Psoas muscle (tissue), 8 donors: Measurements from ENCODE around the gene NCOA7. TPM values are rescaled to one million over a fixed set of nuclear protein-coding genes. Genes with fewer than 3 reads are reported as not detected.

Experiments
- ATAC-seq, 4 donors: fragments of 200-7000 bp; cut with Tn5 transposase; one replicate each; pipeline ENCODE4 v1.9.1; 2020; ENCODE audit warnings: moderate library complexity in 3 of 4, mild to moderate bottlenecking in 2 of 4
- DNase-seq, 2 donors: peaks; one replicate each; pipeline ENCODE4 v3.0.0-alpha.2; 2020
- H3K27ac ChIP-seq: fragments of 200-600 bp; one replicate; pipeline ENCODE4 v1.8.0; 2022
- H3K27me3 ChIP-seq, 3 donors: fragments of 200-600 bp in 1 of 3; one replicate each; pipeline versions ENCODE4 v1.6.1 to v1.8.0; 2013 to 2022; ENCODE audit warnings: low read length in 2 of 3, mild to moderate bottlenecking in 2 of 3, moderate library complexity in 1 of 3; ENCODE audit not compliant: insufficient read depth in 3 of 3
- H3K36me3 ChIP-seq, 2 donors: fragments of 200-600 bp in 1 of 2; one replicate each; pipeline versions ENCODE4 v1.6.1 to v1.8.0; 2013 to 2022; ENCODE audit warnings: low read depth in 1 of 2, mild to moderate bottlenecking in 1 of 2, moderate library complexity in 1 of 2; ENCODE audit not compliant: insufficient read depth in 1 of 2
- H3K4me1 ChIP-seq: fragments of 200-600 bp; one replicate; pipeline ENCODE4 v1.8.0; 2022
- H3K4me3 ChIP-seq: fragments of 200-600 bp; one replicate; pipeline ENCODE4 v1.8.0; 2022; ENCODE audit warnings: mild to moderate bottlenecking
- H3K9me3 ChIP-seq: fragments of 200-600 bp; one replicate; pipeline ENCODE4 v1.8.0; 2022
- WGBS, 3 donors: extraction: QIAGEN DNeasy Blood & Tissue Kit; methylation state at CpG; one replicate each; pipeline versions ENCODE4 v1.1.6 to v1.1.7; 2013; 5-methylcytosine and 5-hydroxymethylcytosine counted together
- intact Hi-C, 2 donors: fragments of 100-400 bp; cut with DNase I; formaldehyde crosslinking; loops; one replicate each; pipeline versions ENCODE4 v1.11.0 to v1.14.2; 2022
- polyA plus RNA-seq, 3 donors: library from polyadenylated mRNA; stranded (reverse); fragments of 200-250 nt; gene quantifications; one replicate each; pipeline ENCODE4 v1.2.3, GENCODE V29; 2013
- total RNA-seq, 4 donors: library from RNA; stranded (reverse); fragmentation: NEBNext Ultra II Directional in 2 of 4; extraction: Animal tissue kit (Norgen Biotek cat#: 25700) in 2 of 4; gene quantifications; one replicate each; pipeline versions ENCODE4 v1.2.1 to v1.2.4, GENCODE V29; 2021 to 2023
- TF ChIP-seq, protein P1 (sequence below): fragments of 200-600 bp; IDR thresholded peaks from one replicate; pipeline ENCODE4 v1.8.0; 2022; ENCODE audit warnings: antibody characterized with exemption
- donor health status: healthy with polysubstance abuse.
- donor health status: DM: no; HTN: no; CAD: no; lungs with moderate emphysema.
- donor health status: Bipolar disorder and iron deficiency.
- donor health status: healthy.
- donor health status: DM: yes; HTN: yes; CAD: no.
- donor health status: DM: no; HTN: no; CAD: no.
- donor health status: DM: no; HTN: no; CAD: no.
- donor health status: DM: yes; HTN: yes; CAD: no.

The NCOA7 gene
- total and polyA plus RNA-seq, 7 donors: 3.1 to 22.5 (median 8.2) TPM

DNA sequence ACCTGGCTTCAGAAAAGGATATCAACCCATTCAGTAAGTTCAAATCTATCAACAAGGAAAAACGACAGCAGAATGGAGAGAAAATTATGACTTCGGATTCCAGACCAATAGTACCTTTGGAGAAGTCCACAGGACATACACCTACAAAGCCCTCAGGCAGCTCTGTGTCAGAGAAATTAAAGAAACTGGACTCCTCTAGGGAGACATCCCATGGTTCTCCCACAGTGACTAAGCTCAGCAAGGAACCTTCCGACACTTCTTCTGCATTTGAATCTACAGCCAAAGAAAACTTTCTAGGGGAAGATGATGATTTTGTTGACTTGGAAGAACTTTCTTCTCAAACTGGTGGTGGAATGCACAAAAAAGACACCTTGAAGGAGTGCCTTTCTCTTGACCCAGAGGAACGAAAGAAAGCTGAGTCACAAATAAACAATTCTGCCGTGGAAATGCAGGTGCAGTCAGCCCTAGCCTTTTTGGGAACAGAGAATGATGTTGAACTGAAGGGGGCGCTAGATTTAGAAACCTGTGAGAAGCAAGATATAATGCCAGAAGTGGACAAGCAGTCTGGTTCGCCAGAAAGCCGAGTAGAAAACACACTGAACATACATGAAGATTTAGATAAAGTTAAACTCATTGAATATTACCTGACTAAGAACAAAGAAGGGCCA lies 98.4 kb downstream of the NCOA7 start:
- H3K36me3 ChIP-seq: peaks cover 0 to 55% of the 10 kb centered on the region in 2 donors
- ATAC-seq: no peak
- 79 to 81% (median 79%) methylated on average over 8 of the region's 8 CpGs for WGBS, 3 donors

DNA sequence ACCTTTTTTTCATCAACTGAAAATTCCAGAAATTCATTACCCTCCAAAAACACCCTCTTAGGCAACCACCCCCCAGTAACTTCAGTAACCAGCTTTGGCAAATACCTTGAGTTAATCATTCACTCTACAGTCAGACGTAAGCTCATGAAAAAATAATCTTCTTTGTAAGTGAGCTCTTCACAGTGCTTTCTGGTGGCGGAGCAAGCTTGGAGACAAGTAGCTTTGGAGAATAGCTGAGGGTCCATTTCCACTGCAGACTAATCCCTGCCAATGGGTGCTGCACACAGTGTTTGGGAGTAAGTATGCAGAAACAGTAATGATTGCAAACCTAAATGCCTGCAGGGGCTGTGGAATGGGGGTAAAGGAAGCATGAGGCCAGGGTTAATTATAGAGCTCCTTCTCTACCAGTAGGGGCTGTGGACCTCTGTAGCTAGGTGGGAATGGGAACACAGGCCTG lies 109.0 kb downstream of the NCOA7 start:
- ATAC-seq: no peak
- 48 to 74% (median 67%) methylated on average over 2 of the region's 2 CpGs for WGBS, 3 donors
- H3K27me3 ChIP-seq: no peaks in the 10 kb centered on the region

More for the DNA sequence above, 98.4 kb downstream of the NCOA7 start:
- intact Hi-C loops: no loop called here
- no peaks in the 10 kb centered on the region for H3K4me1 ChIP-seq
- H3K9me3 ChIP-seq: no peaks in the 10 kb centered on the region
- no peak for DNase-seq
- H3K27ac ChIP-seq: no peak overlapping the region
- H3K4me3 ChIP-seq: no peak overlapping the region
- H3K27me3 ChIP-seq: no peaks in the 10 kb centered on the region
- TF ChIP-seq, protein P1, sequence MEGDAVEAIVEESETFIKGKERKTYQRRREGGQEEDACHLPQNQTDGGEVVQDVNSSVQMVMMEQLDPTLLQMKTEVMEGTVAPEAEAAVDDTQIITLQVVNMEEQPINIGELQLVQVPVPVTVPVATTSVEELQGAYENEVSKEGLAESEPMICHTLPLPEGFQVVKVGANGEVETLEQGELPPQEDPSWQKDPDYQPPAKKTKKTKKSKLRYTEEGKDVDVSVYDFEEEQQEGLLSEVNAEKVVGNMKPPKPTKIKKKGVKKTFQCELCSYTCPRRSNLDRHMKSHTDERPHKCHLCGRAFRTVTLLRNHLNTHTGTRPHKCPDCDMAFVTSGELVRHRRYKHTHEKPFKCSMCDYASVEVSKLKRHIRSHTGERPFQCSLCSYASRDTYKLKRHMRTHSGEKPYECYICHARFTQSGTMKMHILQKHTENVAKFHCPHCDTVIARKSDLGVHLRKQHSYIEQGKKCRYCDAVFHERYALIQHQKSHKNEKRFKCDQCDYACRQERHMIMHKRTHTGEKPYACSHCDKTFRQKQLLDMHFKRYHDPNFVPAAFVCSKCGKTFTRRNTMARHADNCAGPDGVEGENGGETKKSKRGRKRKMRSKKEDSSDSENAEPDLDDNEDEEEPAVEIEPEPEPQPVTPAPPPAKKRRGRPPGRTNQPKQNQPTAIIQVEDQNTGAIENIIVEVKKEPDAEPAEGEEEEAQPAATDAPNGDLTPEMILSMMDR: peak; percentile 17

DNA sequence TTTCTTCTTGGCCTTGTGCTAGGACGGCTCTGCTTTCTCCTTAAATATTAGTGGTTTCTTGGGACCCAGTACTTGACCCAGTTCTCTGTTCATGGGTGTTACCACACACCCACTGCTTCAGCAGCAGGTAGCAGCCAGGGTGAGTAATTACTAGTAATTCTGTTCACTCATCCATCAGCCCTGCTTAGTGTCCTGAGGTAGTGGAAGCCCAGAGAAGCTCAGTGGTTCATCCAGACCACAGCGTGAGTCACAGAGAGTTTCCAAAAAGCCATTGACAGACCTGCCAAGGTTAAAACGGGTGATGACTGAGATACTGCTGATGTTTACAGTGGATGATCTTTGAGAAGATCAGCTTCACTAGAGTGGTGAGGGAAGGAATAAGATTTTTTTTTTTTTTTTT lies 114.1 kb downstream of the NCOA7 start:
- H3K4me1 ChIP-seq: no peaks in the 10 kb centered on the region
- ATAC-seq (peak in 3 of 4 donors; percentile 45 to 64 (median 58)), DNase-seq (no peak)
- H3K9me3 ChIP-seq: no peaks in the 10 kb centered on the region
- intact Hi-C loops: no loop called here
- peaks cover 0 to 29% of the 10 kb centered on the region in 2 donors for H3K36me3 ChIP-seq
- no peak overlapping the region for H3K4me3 ChIP-seq
- TF ChIP-seq, protein P1: no peak
- H3K27me3 ChIP-seq: no peaks in the 10 kb centered on the region
- 93 to 95% (median 94%) methylated on average over 3 of the region's 3 CpGs for WGBS, 3 donors
- H3K27ac ChIP-seq: no peak overlapping the region

More for the DNA sequence above, 109.0 kb downstream of the NCOA7 start:
- intact Hi-C loops: no loop called here
- Histone ChIP-seq H3K4me1 (no peaks in the 10 kb centered on the region), H3K9me3 (no peaks in the 10 kb centered on the region), H3K36me3 (peaks cover 0 to 21% of the 10 kb centered on the region in 2 donors), H3K4me3 (no peak overlapping the region), H3K27ac (no peak overlapping the region)
- TF ChIP-seq, protein P1: no peak
- DNase-seq: no peak

DNA sequence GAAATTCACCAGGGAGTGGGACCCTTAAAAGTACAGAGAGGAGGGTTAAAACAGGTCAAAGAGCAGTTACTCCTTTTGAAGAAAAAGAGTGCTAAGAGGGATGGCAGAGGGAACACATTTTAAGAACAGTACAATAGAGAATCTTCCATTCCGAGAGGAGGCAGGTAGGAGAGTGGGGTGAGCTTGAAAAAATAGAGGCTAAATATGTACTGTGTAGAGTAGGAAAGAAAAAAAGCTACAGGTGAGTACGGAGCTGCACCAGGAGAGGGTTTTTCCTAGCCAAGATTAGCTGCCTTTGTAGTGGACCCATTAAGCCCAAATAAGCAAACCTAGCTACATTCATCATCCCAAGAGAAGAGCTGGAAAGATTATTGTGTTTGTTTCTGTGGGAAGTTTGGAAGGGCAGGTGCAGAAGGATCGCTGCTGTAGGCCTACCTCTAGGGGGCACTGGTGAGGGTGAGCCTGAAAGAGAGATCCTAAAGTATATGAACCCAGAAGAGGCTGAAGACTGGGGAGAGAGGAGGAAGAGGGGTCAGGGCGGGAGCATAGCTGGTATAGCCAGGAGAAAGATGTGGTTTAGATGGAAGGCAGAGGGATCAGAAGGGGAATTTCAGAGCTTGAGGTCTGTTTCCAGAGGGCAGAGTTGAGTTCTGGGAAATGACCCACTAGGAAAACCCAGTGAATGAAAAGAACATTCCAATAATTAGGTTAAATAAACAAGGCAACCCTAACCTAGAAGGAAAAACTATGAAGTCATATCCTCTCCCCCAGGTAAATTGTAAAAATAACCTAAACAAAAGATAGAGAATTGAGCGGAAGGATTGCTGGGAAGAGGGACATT lies 115.6 kb downstream of the NCOA7 start:
- H3K27me3 ChIP-seq: no peaks in the 10 kb centered on the region
- intact Hi-C loops: no loop called here
- no peaks in the 10 kb centered on the region for H3K9me3 ChIP-seq
- WGBS, 3 donors: 72 to 76% (median 75%) methylated on average over 5 of the region's 5 CpGs
- TF ChIP-seq, protein P1: peak; percentile 35
- H3K4me3 ChIP-seq: no peak overlapping the region
- H3K4me1 ChIP-seq: no peaks in the 10 kb centered on the region
- H3K27ac ChIP-seq: no peak overlapping the region
- peaks cover 0 to 15% of the 10 kb centered on the region in 2 donors for H3K36me3 ChIP-seq
- no peak for ATAC-seq
- DNase-seq: no peak
